SK-N-SH (cell line): ENCODE data around the gene SLC17A9. TPM values are rescaled to one million over a fixed set of nuclear protein-coding genes. Genes with fewer than 3 reads are reported as not detected.

Experiments
- CTCF ChIA-PET: fragments of 300-600, 350-600 bp; formaldehyde crosslinking; extraction: SDS; loops from one replicate; lab custom pipeline; 2021; lab: Yijun Ruan, JAX
- POLR2A ChIA-PET: fragments of 350-600 bp; sonication (Branson Sonifier 250); formaldehyde crosslinking; extraction: SDS; loops from one replicate; lab custom pipeline; 2020; ENCODE audit warnings: antibody characterized with exemption, inconsistent platforms; lab: Yijun Ruan, JAX
- DNase-seq: peaks from one replicate; pipeline ENCODE4 v3.0.0; 2012
- H2AFZ ChIP-seq: fragments of 200-600 bp; sonication (generic); 2 replicates; pipeline ENCODE4 v1.8.1; 2016; ENCODE audit warnings: antibody characterized with exemption, mild to moderate bottlenecking, low read depth
- H3F3A ChIP-seq: fragments of 200-600 bp; sonication (generic); replicated peaks from 2 replicates; pipeline ENCODE3; 2016; ENCODE audit warnings: antibody characterized with exemption, mild to moderate bottlenecking; ENCODE audit not compliant: insufficient read depth
- H3K27ac ChIP-seq, 2 experiments: fragments of 200-500 bp in 1 of 2; fragments of 200-600 bp in 1 of 2; sonication (Bioruptor generic) in 1 of 2; sonication (generic), shearing (Covaris generic) in 1 of 2; 2 replicates each; pipeline versions ENCODE4 v1.5.1 to v1.6.1; 2014 to 2016; ENCODE audit warnings: low read depth in 2 of 2, inconsistent platforms in 1 of 2, low read length in 1 of 2, mild to moderate bottlenecking in 1 of 2, mixed read lengths in 1 of 2
- H3K27me3 ChIP-seq: fragments of 200-600 bp; sonication (generic), shearing (Covaris generic); 2 replicates; pipeline ENCODE4 v1.6.1; 2016; ENCODE audit warnings: mixed run types; ENCODE audit not compliant: insufficient read depth
- H3K36me3 ChIP-seq, 2 experiments: fragments of 200-500 bp in 1 of 2; fragments of 200-600 bp in 1 of 2; sonication (Bioruptor generic) in 1 of 2; sonication (generic) in 1 of 2; replicated peaks in 1 of 2; 2 replicates each; pipeline versions ENCODE3 to v1.5.1; 2014 to 2016; ENCODE audit warnings: low read length in 1 of 2, mild to moderate bottlenecking in 1 of 2; ENCODE audit not compliant: insufficient read depth in 2 of 2, control insufficient read depth in 1 of 2
- H3K4me1 ChIP-seq, 2 experiments: fragments of 200-500 bp in 1 of 2; fragments of 200-600 bp in 1 of 2; sonication (Bioruptor generic) in 1 of 2; sonication (generic), shearing (Covaris generic) in 1 of 2; 2 replicates each; pipeline versions ENCODE4 v1.5.1 to v1.6.1; 2014 to 2016; ENCODE audit warnings: low read depth in 1 of 2, low read length in 1 of 2, mixed run types in 1 of 2; ENCODE audit not compliant: insufficient read depth in 2 of 2, control insufficient read depth in 1 of 2
- H3K4me2 ChIP-seq: fragments of 200-600 bp; sonication (generic), shearing (Covaris generic); 2 replicates; pipeline ENCODE4 v1.6.1; 2017; ENCODE audit warnings: mixed run types
- H3K4me3 ChIP-seq, 2 experiments: fragments of 200-500 bp in 1 of 2; fragments of 200-600 bp in 1 of 2; sonication (Bioruptor generic) in 1 of 2; sonication (generic), shearing (Covaris generic) in 1 of 2; 2 replicates each; pipeline versions ENCODE4 v1.5.1 to v1.8.1; 2014 to 2016; ENCODE audit warnings: low read depth in 2 of 2, inconsistent platforms in 1 of 2, low read length in 1 of 2, mild to moderate bottlenecking in 1 of 2, mixed read lengths in 1 of 2, moderate library complexity in 1 of 2
- H3K79me2 ChIP-seq: fragments of 200-600 bp; sonication (generic); 2 replicates; pipeline ENCODE4 v1.8.1; 2017; ENCODE audit warnings: mild to moderate bottlenecking; ENCODE audit not compliant: insufficient read depth
- H3K9ac ChIP-seq: fragments of 200-600 bp; sonication (generic); 2 replicates; pipeline ENCODE4 v1.6.1; 2017; ENCODE audit warnings: mixed run types
- H3K9me2 ChIP-seq: fragments of 200-600 bp; sonication (generic); 2 replicates; pipeline ENCODE4 v1.6.1; 2017; ENCODE audit warnings: mixed run types
- H3K9me3 ChIP-seq: fragments of 200-600 bp; sonication (generic); 2 replicates; pipeline ENCODE4 v1.6.1; 2017; ENCODE audit warnings: mixed run types, mild to moderate bottlenecking, moderate library complexity
- H4K20me1 ChIP-seq: fragments of 200-600 bp; sonication (generic); 2 replicates; pipeline ENCODE4 v1.6.1; 2017; ENCODE audit warnings: mild to moderate bottlenecking, mixed run types; ENCODE audit not compliant: insufficient read depth
- CTCF ChIP-seq: fragments of 200-600 bp; sonication (generic); IDR thresholded peaks from 2 replicates; pipeline ENCODE4 v1.6.1; 2017; ENCODE audit warnings: antibody characterized with exemption, mild to moderate bottlenecking, moderate library complexity
- EP300 ChIP-seq, 2 experiments: IDR thresholded peaks; 2 replicates each; pipeline versions ENCODE4 v1.4.0 to v1.6.1; 2012; ENCODE audit warnings: borderline replicate concordance in 1 of 2, low read depth in 1 of 2, low read length in 1 of 2
- EZH2phosphoT487 ChIP-seq: fragments of 200-600 bp; sonication (generic); IDR thresholded peaks from 2 replicates; pipeline ENCODE4 v1.6.1; 2017; ENCODE audit warnings: low read depth, mixed run types, mild to moderate bottlenecking, antibody characterized with exemption, moderate library complexity, borderline replicate concordance
- FOSL2 ChIP-seq: IDR thresholded peaks from 2 replicates; pipeline ENCODE4 v1.4.0; 2012; ENCODE audit warnings: low read depth, mild to moderate bottlenecking, moderate library complexity, borderline replicate concordance
- IRF3 ChIP-seq: fragments of 150-350 bp; IDR thresholded peaks from 2 replicates; pipeline ENCODE4 v1.6.1; 2016; ENCODE audit warnings: mild to moderate bottlenecking, low read depth, low read length
- JUND ChIP-seq: IDR thresholded peaks from 2 replicates; pipeline ENCODE4 v1.4.0; 2012
- MXI1 ChIP-seq: IDR thresholded peaks from 2 replicates; pipeline ENCODE4 v1.6.1; 2012; ENCODE audit warnings: mild to moderate bottlenecking, low read depth, low read length, improper control_type of control experiment
- NFIC ChIP-seq: IDR thresholded peaks from 2 replicates; pipeline ENCODE4 v1.4.0; 2012; ENCODE audit warnings: borderline replicate concordance
- PBX3 ChIP-seq: IDR thresholded peaks from 2 replicates; pipeline ENCODE4; 2012
- RCOR1 ChIP-seq: fragments of 150-350 bp; IDR thresholded peaks from 2 replicates; pipeline ENCODE4 v1.6.1; 2017; ENCODE audit warnings: antibody characterized with exemption, low read length
- REST ChIP-seq: IDR thresholded peaks from 2 replicates; pipeline ENCODE4 v1.6.1; 2012; ENCODE audit warnings: mild to moderate bottlenecking, low read depth, low read length, moderate library complexity
- RFX5 ChIP-seq: IDR thresholded peaks from 2 replicates; pipeline ENCODE4 v1.6.1; 2012; ENCODE audit warnings: mild to moderate bottlenecking, improper control_type of control experiment, low read length
- RXRA ChIP-seq: IDR thresholded peaks from 2 replicates; pipeline ENCODE4 v1.4.0; 2012; ENCODE audit warnings: low read depth, mild to moderate bottlenecking, borderline replicate concordance
- SIN3A ChIP-seq: IDR thresholded peaks from 2 replicates; pipeline ENCODE4 v1.6.1; 2012; ENCODE audit warnings: low read depth, mild to moderate bottlenecking, low read length, moderate library complexity, borderline replicate concordance
- SMC3 ChIP-seq: IDR thresholded peaks from 2 replicates; pipeline ENCODE4 v1.6.1; 2012; ENCODE audit warnings: low read depth, low read length, improper control_type of control experiment
- TAF1 ChIP-seq: IDR thresholded peaks from 2 replicates; pipeline ENCODE4 v1.6.1; 2012; ENCODE audit warnings: low read depth, mild to moderate bottlenecking, low read length, moderate library complexity, borderline replicate concordance
- TEAD4 ChIP-seq: IDR thresholded peaks from 2 replicates; pipeline ENCODE4 v1.4.0; 2012; ENCODE audit warnings: mild to moderate bottlenecking, borderline replicate concordance; ENCODE audit not compliant: insufficient read depth
- USF2 ChIP-seq: fragments of 150-350 bp; IDR thresholded peaks from 2 replicates; pipeline ENCODE4 v1.6.1; 2017; ENCODE audit warnings: antibody characterized with exemption, low read length, low read depth, borderline replicate concordance
- ZBTB33 ChIP-seq: IDR thresholded peaks from 2 replicates; pipeline ENCODE4 v1.4.0; 2012; ENCODE audit warnings: low read depth, borderline replicate concordance
- WGBS: methylation state at CpG from one replicate; pipeline ENCODE4 v1.1.6; 2017; ENCODE audit warnings: low lambda C conversion rate; 5-methylcytosine and 5-hydroxymethylcytosine counted together
- polyA plus RNA-seq, 3 experiments: library from polyadenylated mRNA; depleted of rRNA; stranded (reverse); fragments of >200 nt; gene quantifications; 2 replicates each; pipeline ENCODE4 v1.2.3, GENCODE V29; 2012

Gene SLC17A9
- polyA plus RNA-seq, 1 of the 3 experiments (the other 2 are of a cell fraction): not detected

- DNase-seq: no peak
- H3K4me1 ChIP-seq: no peaks in the 10 kb centered on the region
- H3K9ac ChIP-seq: no peak overlapping the region
- H3K9me3 ChIP-seq: no peaks in the 10 kb centered on the region
- H3F3A ChIP-seq: no peaks in the 10 kb centered on the region
- H3K27me3 ChIP-seq: peaks cover 51% of the 10 kb centered on the region
- WGBS: 46% methylated on average over 11 of the region's 22 CpGs
- ChIA-PET CTCF (interaction anchor here (1.6 kb wide), 1 partner anchor 18 kb away, joined by 7 read pairs; no protein-coding TSS in a partner anchor), POLR2A (no interaction called here)
- H3K36me3 ChIP-seq: no peaks in the 10 kb centered on the region
- no peaks in the 10 kb centered on the region for H4K20me1 ChIP-seq
- H3K9me2 ChIP-seq: no peaks in the 10 kb centered on the region
- H3K4me2 ChIP-seq: no peak overlapping the region
- no peak overlapping the region for H2AFZ ChIP-seq
- H3K4me3 ChIP-seq: no peak overlapping the region
- no peaks in the 10 kb centered on the region for H3K79me2 ChIP-seq
- TF ChIP-seq TEAD4: no peak
- TF ChIP-seq EP300 (IDR thresholded peaks at IDR 0.05; ENCODE audit: borderline replicate concordance in 1 of 2, low read depth in 1 of 2, low read length in 1 of 2): no peak
- TF ChIP-seq TAF1: no peak
- TF ChIP-seq SMC3: no peak
- TF ChIP-seq NFIC: no peak
- no peak for TF ChIP-seq USF2
- no peak for TF ChIP-seq MXI1
- TF ChIP-seq EZH2phosphoT487: no peak
- TF ChIP-seq RCOR1: no peak
- TF ChIP-seq FOSL2: no peak
- no peak for TF ChIP-seq SIN3A
- TF ChIP-seq IRF3: no peak
- TF ChIP-seq RXRA: no peak
- TF ChIP-seq PBX3: no peak
- no peak for TF ChIP-seq RFX5
- TF ChIP-seq REST: no peak
- TF ChIP-seq ZBTB33: no peak
- TF ChIP-seq CTCF: no peak
- TF ChIP-seq JUND: no peak
- no peak overlapping the region for H3K27ac ChIP-seq
These were observed 37.9 kb downstream of the SLC17A9 start for GRCh38 chr20:62990306-62990825.
